ENCODE measurements around the gene TM4SF5.

The TM4SF5 gene

GRCh38 chr17:4771519-4772234 lies at the start of gene TM4SF5:
Gene TM4SF5 (plus strand): TSS chr17:4771886. CDS start chr17:4771923, 37 bp downstream.
- no peak for DNase-seq

- DNase-seq: no peak
Measured at GRCh38 chr17:4722678-4723240, 48.9 kb upstream of the TM4SF5 start.

- DNase-seq: no peak
Measured at GRCh38 chr17:4724650-4725049, 47.0 kb upstream of the TM4SF5 start.

- DNase-seq: no peak
Measured at GRCh38 chr17:4725646-4726310, 45.9 kb upstream of the TM4SF5 start.

- no peak for DNase-seq
Measured at GRCh38 chr17:4728124-4728523, 43.6 kb upstream of the TM4SF5 start.

GRCh38 chr17:4733073-4733531 lies 38.6 kb upstream of the TM4SF5 start:
- no peak for DNase-seq

GRCh38 chr17:4734857-4735475 lies 36.7 kb upstream of the TM4SF5 start:
- no peak for DNase-seq

- DNase-seq: no peak
Measured at GRCh38 chr17:4735876-4736651, 35.6 kb upstream of the TM4SF5 start.

GRCh38 chr17:4738136-4739121 lies 33.3 kb upstream of the TM4SF5 start:
- no peak for DNase-seq

GRCh38 chr17:4739122-4740024 lies 32.3 kb upstream of the TM4SF5 start, which contains the start of the genes CXCL16 and ZMYND15:
Gene CXCL16 (minus strand): TSS chr17:4739928. CDS start chr17:4739339, 589 bp downstream.
Gene ZMYND15 (plus strand): TSS chr17:4739833. CDS start chr17:4740549, 716 bp downstream.
- peak; percentile 58 for DNase-seq

GRCh38 chr17:4740025-4740351 lies 31.7 kb upstream of the TM4SF5 start:
- DNase-seq: no peak

GRCh38 chr17:4740584-4740983 lies 31.1 kb upstream of the TM4SF5 start:
- no peak for DNase-seq

GRCh38 chr17:4741544-4741943 lies 30.1 kb upstream of the TM4SF5 start:
- DNase-seq: no peak

GRCh38 chr17:4742133-4742532 lies 29.6 kb upstream of the TM4SF5 start:
- no peak for DNase-seq

- no peak for DNase-seq
Measured at GRCh38 chr17:4742629-4743028, 29.1 kb upstream of the TM4SF5 start.

- no peak for DNase-seq
Measured at GRCh38 chr17:4743216-4743615, 28.5 kb upstream of the TM4SF5 start.

GRCh38 chr17:4743898-4744297 lies 27.8 kb upstream of the TM4SF5 start:
- no peak for DNase-seq

- no peak for DNase-seq
Measured at GRCh38 chr17:4744999-4745969, 26.4 kb upstream of the TM4SF5 start.

- DNase-seq: no peak
Measured at GRCh38 chr17:4747847-4748246, 23.8 kb upstream of the TM4SF5 start.
